SU-DHL-6 (cell line): ENCODE results near the gene HPS4.

Experiments
- H2AFZ ChIP-seq: fragments of 200-600 bp; sonication (generic); 2 replicates; pipeline ENCODE4 v1.6.1; 2014; ENCODE audit warnings: low read depth, mild to moderate bottlenecking, moderate library complexity, mixed read lengths, antibody characterized with exemption, low read length; ENCODE audit not compliant: severe bottlenecking
- H3F3A ChIP-seq: fragments of 200-600 bp; shearing (Covaris generic); 2 replicates; pipeline ENCODE4 v1.6.0; 2016; ENCODE audit warnings: antibody characterized with exemption, mild to moderate bottlenecking; ENCODE audit not compliant: insufficient read depth
- H3K27ac ChIP-seq: fragments of 200-600 bp; sonication (generic); 2 replicates; pipeline ENCODE4 v1.5.1; 2016; ENCODE audit warnings: low read depth, mild to moderate bottlenecking, low read length, moderate library complexity, mixed read lengths
- H3K27me3 ChIP-seq: fragments of 200-600 bp; sonication (generic), shearing (Covaris generic); 2 replicates; pipeline ENCODE4 v1.6.0; 2014; ENCODE audit warnings: mild to moderate bottlenecking, low read length
- H3K36me3 ChIP-seq: fragments of 200-600 bp; sonication (generic); 2 replicates; pipeline ENCODE4 v1.6.1; 2014; ENCODE audit warnings: mild to moderate bottlenecking, low read length, mixed read lengths
- H3K4me2 ChIP-seq: fragments of 300-600, 200-600 bp; shearing (Covaris generic), sonication (generic); 2 replicates; pipeline ENCODE4 v1.6.0; 2014; ENCODE audit warnings: low read length, low read depth, mild to moderate bottlenecking; ENCODE audit not compliant: poor library complexity, severe bottlenecking
- H3K4me3 ChIP-seq: fragments of 200-600 bp; sonication (generic); 2 replicates; pipeline ENCODE4 v1.5.1; 2014; ENCODE audit warnings: antibody characterized with exemption, low read length, mild to moderate bottlenecking, mixed read lengths; ENCODE audit not compliant: insufficient read depth, poor library complexity, severe bottlenecking
- H3K79me2 ChIP-seq: fragments of 200-600 bp; sonication (generic); 2 replicates; pipeline ENCODE4 v1.6.1; 2014; ENCODE audit warnings: mild to moderate bottlenecking, low read length, moderate library complexity; ENCODE audit not compliant: insufficient read depth
- H3K9ac ChIP-seq: fragments of 200-600 bp; sonication (generic); 2 replicates; pipeline ENCODE4 v1.7.0; 2014; ENCODE audit warnings: mild to moderate bottlenecking, low read length
- H3K9me2 ChIP-seq: fragments of 200-600 bp; sonication (generic); replicated peaks from 2 replicates; pipeline ENCODE4 v1.6.1; 2014; ENCODE audit warnings: low read length; ENCODE audit not compliant: insufficient read depth
- H3K9me3 ChIP-seq: fragments of 200-600 bp; sonication (generic); 2 replicates; pipeline ENCODE4 v1.6.1; 2014; ENCODE audit warnings: low read length, mixed read lengths; ENCODE audit not compliant: insufficient read depth
- H4K20me1 ChIP-seq: fragments of 200-600 bp; sonication (generic); 2 replicates; pipeline ENCODE4 v1.6.1; 2014; ENCODE audit warnings: low read depth, mild to moderate bottlenecking, antibody characterized with exemption, low read length, moderate library complexity, mixed read lengths
- EZH2phosphoT487 ChIP-seq: fragments of 200-600 bp; sonication (generic), shearing (Covaris generic); conservative IDR thresholded peaks from 2 replicates; pipeline ENCODE4 v1.6.1; 2018; ENCODE audit warnings: mild to moderate bottlenecking, antibody characterized with exemption, low read length, moderate library complexity, mixed read lengths
- TF ChIP-seq, protein P1 (sequence below): fragments of 200-600 bp; sonication (generic); IDR thresholded peaks from one replicate; pipeline ENCODE4 v1.5.1; 2017; ENCODE audit warnings: antibody characterized with exemption, mild to moderate bottlenecking, low read length, moderate library complexity; ENCODE audit not compliant: insufficient read depth, poor library complexity, severe bottlenecking

The HPS4 gene

DNA sequence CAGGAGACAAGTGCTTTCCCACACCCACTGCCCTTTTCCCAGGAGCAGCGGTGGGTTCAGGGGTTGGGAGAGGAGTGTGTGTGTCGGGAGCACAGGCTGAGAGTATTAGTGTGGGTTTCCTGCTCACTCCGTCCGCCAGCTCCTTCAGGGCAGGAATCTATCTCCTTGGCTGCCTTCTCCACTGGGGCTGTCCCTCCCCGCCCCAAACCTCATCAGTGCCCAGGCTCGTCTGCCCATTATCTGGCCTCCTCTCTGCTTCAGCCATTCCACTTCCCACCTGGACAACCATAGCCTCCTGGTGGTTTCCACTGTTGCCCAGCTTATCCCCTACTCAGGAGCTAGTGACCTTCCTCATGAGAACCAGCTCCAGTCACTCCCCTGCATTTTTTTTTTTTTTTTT is 34.6 kb downstream of the HPS4 start:
- Histone ChIP-seq H3K9me2 (no peaks in the 10 kb centered on the region), H3K27me3 (no peaks in the 10 kb centered on the region), H3K36me3 (0 out of 2 replicates have a peak, but pooled peaks cover 2% of the 10 kb centered on the region), H3K9me3 (no peaks in the 10 kb centered on the region), H2AFZ (no peak overlapping the region), H3K79me2 (no peaks in the 10 kb centered on the region), H3K9ac (no peak overlapping the region), H3K4me2 (no peak overlapping the region), H3K4me3 (no peak overlapping the region), H3K27ac (no peak overlapping the region), H3F3A (no peaks in the 10 kb centered on the region), H4K20me1 (no peaks in the 10 kb centered on the region)
- TF ChIP-seq EZH2phosphoT487, result no peak
- TF ChIP-seq, protein P1, sequence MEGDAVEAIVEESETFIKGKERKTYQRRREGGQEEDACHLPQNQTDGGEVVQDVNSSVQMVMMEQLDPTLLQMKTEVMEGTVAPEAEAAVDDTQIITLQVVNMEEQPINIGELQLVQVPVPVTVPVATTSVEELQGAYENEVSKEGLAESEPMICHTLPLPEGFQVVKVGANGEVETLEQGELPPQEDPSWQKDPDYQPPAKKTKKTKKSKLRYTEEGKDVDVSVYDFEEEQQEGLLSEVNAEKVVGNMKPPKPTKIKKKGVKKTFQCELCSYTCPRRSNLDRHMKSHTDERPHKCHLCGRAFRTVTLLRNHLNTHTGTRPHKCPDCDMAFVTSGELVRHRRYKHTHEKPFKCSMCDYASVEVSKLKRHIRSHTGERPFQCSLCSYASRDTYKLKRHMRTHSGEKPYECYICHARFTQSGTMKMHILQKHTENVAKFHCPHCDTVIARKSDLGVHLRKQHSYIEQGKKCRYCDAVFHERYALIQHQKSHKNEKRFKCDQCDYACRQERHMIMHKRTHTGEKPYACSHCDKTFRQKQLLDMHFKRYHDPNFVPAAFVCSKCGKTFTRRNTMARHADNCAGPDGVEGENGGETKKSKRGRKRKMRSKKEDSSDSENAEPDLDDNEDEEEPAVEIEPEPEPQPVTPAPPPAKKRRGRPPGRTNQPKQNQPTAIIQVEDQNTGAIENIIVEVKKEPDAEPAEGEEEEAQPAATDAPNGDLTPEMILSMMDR, result no peak

DNA sequence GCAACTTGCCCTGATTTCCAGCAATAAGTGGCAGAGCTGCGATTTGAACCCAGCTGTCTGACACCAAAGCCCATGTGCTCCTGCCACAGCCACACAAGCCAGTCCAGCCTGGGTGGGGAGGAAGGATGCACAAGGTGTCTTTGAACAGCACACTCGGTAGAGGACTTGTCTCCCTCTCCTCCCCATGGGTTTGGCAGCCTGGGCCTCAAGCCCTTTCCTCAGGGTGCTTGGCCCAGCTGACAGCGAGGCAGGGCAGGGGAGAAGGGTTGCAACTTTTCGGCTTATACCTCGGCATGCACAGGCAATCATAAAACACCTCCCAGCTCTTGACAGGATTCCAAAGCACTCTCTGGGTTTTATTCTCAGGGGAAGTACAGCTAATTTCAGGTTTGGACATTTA is 35.2 kb downstream of the HPS4 start:
- H3F3A ChIP-seq, result no peaks in the 10 kb centered on the region
- H2AFZ ChIP-seq, result no peak overlapping the region
- TF ChIP-seq, protein P1, result no peak
- no peak for TF ChIP-seq EZH2phosphoT487
- H3K9ac ChIP-seq, result no peak overlapping the region
- H3K27ac ChIP-seq, result no peak overlapping the region
- 0 out of 2 replicates have a peak, but pooled peaks cover 2% of the 10 kb centered on the region for H3K36me3 ChIP-seq
- H3K4me3 ChIP-seq, result no peak overlapping the region
- H3K27me3 ChIP-seq, result no peaks in the 10 kb centered on the region
- no peaks in the 10 kb centered on the region for H3K9me2 ChIP-seq
- no peaks in the 10 kb centered on the region for H3K79me2 ChIP-seq
- H3K4me2 ChIP-seq, result no peak overlapping the region
- H3K9me3 ChIP-seq, result no peaks in the 10 kb centered on the region
- no peaks in the 10 kb centered on the region for H4K20me1 ChIP-seq

DNA sequence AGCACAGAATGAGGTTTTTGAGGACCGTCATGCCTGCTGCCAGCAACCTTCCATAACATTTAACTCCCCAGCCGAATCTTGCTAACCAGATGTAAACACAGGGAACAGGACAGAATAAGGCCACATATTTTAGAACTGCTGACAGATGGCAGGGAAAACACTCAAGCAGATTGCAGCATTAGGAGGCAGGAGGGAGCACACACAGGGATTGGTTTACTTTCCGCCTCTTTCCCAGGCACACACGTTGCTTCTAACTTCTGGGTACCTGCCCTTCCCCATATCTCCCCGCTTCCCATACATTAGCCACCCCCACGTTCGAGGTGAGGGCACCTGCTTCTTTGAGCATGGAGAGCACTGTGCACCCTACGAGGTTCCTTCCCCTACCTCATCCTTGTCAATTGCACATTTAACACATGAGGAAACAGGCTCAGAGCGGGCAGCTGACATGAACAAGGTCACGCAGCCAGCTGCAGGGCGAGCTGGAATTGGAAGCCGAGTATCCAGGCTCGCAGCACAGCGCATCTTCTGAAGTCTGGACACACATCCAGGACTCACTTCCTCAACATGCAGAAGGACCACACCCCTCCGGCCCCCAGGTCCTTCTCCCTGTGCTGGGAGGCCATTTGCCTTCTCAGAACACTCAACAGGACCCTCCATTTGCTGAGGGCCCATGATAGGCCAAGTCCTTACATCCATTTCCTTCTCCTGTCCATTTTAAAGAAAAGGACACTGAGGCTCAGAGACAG is 35.8 kb downstream of the HPS4 start:
- Histone ChIP-seq H4K20me1 (no peaks in the 10 kb centered on the region), H3K27ac (no peak overlapping the region), H3F3A (no peaks in the 10 kb centered on the region), H2AFZ (no peak overlapping the region), H3K4me3 (no peak overlapping the region), H3K4me2 (no peak overlapping the region), H3K9me3 (no peaks in the 10 kb centered on the region), H3K9me2 (no peaks in the 10 kb centered on the region), H3K79me2 (no peaks in the 10 kb centered on the region), H3K9ac (no peak overlapping the region), H3K36me3 (no peaks in the 10 kb centered on the region), H3K27me3 (no peaks in the 10 kb centered on the region)
- TF ChIP-seq, protein P1, result no peak
- no peak for TF ChIP-seq EZH2phosphoT487
